Measurements from ENCODE around the gene CDH12. TPM values are rescaled to one million over a fixed set of nuclear protein-coding genes. Genes with fewer than 3 reads are reported as not detected.

The CDH12 gene
- total RNA-seq, 2 donors from 2014 or later = 0.90 to 1.9 TPM

GRCh38 chr5:21823076-21823574, 1030.0 kb downstream of the CDH12 start:
- Histone ChIP-seq H3K9me3 (ENCODE audit: control insufficient read depth, low read length) (no peaks in the 10 kb centered on the region), H3K4me1 (ENCODE audit: control insufficient read depth, insufficient read depth, low read length) (no peaks in the 10 kb centered on the region), H3K27ac (ENCODE audit: low read depth, low read length) (no peak overlapping the region), H3K4me3 (ENCODE audit: low read length) (no peak overlapping the region), H3K36me3 (ENCODE audit: control insufficient read depth, insufficient read depth, low read length) (no peaks in the 10 kb centered on the region), H3K27me3 (ENCODE audit: control insufficient read depth, insufficient read depth, low read length, poor library complexity, severe bottlenecking) (no peaks in the 10 kb centered on the region), H3K9ac (ENCODE audit: extremely low read depth, low read length, poor library complexity, severe bottlenecking) (no peak overlapping the region)
- H3K27me3 Mint-ChIP-seq (ENCODE audit: insufficient read depth) = no peaks in the 10 kb centered on the region
- H3K36me3 Mint-ChIP-seq (ENCODE audit: low read depth) = no peaks in the 10 kb centered on the region
- no peaks in the 10 kb centered on the region for H3K9me3 Mint-ChIP-seq
- DNase-seq = no peak
- H3K27ac Mint-ChIP-seq = no peak overlapping the region
- WGBS, 2 experiments (ENCODE audit: insufficient coverage in 1 of 2, insufficient read length in 1 of 2) = 80 to 100% methylated on average over 1 to 2 of the region's 2 CpGs
- no peaks in the 10 kb centered on the region for H3K4me1 Mint-ChIP-seq
- H3K4me3 Mint-ChIP-seq = no peak overlapping the region
- TF ChIP-seq CTCF (conservative IDR thresholded peaks at IDR 0.05) = no peak

DNA sequence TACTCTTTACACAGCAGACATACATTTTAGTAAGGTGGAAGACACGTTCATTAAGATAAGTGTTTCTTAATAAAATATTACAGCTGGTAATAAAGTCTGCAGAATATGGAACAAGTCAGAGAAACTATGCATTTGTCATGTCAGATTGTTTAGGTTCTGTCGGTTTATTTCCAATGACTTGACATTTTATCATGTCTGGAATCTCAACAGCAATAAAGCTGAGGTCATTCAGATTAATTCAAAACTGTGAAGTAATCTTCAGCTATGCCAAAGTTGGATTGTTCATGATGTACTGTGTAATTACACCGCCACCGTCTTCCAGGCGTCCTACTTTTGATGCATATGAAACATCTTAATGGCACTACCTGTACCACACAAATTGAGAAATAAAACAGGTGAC, 1032.6 kb downstream of the CDH12 start:
- no peaks in the 10 kb centered on the region for H3K36me3 ChIP-seq (ENCODE audit: control insufficient read depth, insufficient read depth, low read length)
- no peaks in the 10 kb centered on the region for H3K4me1 ChIP-seq (ENCODE audit: control insufficient read depth, insufficient read depth, low read length)
- H3K36me3 Mint-ChIP-seq (ENCODE audit: low read depth) = no peaks in the 10 kb centered on the region
- no peak overlapping the region for H3K9ac ChIP-seq (ENCODE audit: extremely low read depth, low read length, poor library complexity, severe bottlenecking)
- H3K27me3 Mint-ChIP-seq (ENCODE audit: insufficient read depth) = no peaks in the 10 kb centered on the region
- no peak overlapping the region for H3K4me3 ChIP-seq (ENCODE audit: low read length)
- no peaks in the 10 kb centered on the region for H3K4me1 Mint-ChIP-seq
- H3K9me3 ChIP-seq (ENCODE audit: control insufficient read depth, low read length) = no peaks in the 10 kb centered on the region
- DNase-seq = no peak
- H3K9me3 Mint-ChIP-seq = no peaks in the 10 kb centered on the region
- H3K4me3 Mint-ChIP-seq = no peak overlapping the region
- no peak for TF ChIP-seq CTCF (conservative IDR thresholded peaks at IDR 0.05)
- no peak overlapping the region for H3K27ac ChIP-seq (ENCODE audit: low read depth, low read length)
- H3K27me3 ChIP-seq (ENCODE audit: control insufficient read depth, insufficient read depth, low read length, poor library complexity, severe bottlenecking) = no peaks in the 10 kb centered on the region
- H3K27ac Mint-ChIP-seq = no peak overlapping the region
- WGBS, 2 experiments (ENCODE audit: insufficient coverage in 1 of 2, insufficient read length in 1 of 2) = 82 to 88% methylated on average over 1 to 5 of the region's 5 CpGs

GRCh38 chr5:21818370-21818720, 1034.8 kb downstream of the CDH12 start:
- WGBS, 2 experiments (ENCODE audit: insufficient coverage in 1 of 2, insufficient read length in 1 of 2) = 83% methylated on average over 1 of the region's 1 CpG; no CpG with 5 or more reads in 1 of the 2 experiments
- H3K9me3 ChIP-seq (ENCODE audit: control insufficient read depth, low read length) = no peaks in the 10 kb centered on the region
- H3K36me3 ChIP-seq (ENCODE audit: control insufficient read depth, insufficient read depth, low read length) = no peaks in the 10 kb centered on the region
- Mint-ChIP-seq H3K27me3 (ENCODE audit: insufficient read depth) (no peaks in the 10 kb centered on the region), H3K27ac (no peak overlapping the region), H3K36me3 (ENCODE audit: low read depth) (no peaks in the 10 kb centered on the region), H3K4me3 (no peak overlapping the region), H3K4me1 (no peaks in the 10 kb centered on the region), H3K9me3 (no peaks in the 10 kb centered on the region)
- no peak overlapping the region for H3K27ac ChIP-seq (ENCODE audit: low read depth, low read length)
- no peak overlapping the region for H3K4me3 ChIP-seq (ENCODE audit: low read length)
- no peak for DNase-seq
- no peaks in the 10 kb centered on the region for H3K4me1 ChIP-seq (ENCODE audit: control insufficient read depth, insufficient read depth, low read length)
- TF ChIP-seq CTCF (conservative IDR thresholded peaks at IDR 0.05) = no peak
- H3K27me3 ChIP-seq (ENCODE audit: control insufficient read depth, insufficient read depth, low read length, poor library complexity, severe bottlenecking) = no peaks in the 10 kb centered on the region
- H3K9ac ChIP-seq (ENCODE audit: extremely low read depth, low read length, poor library complexity, severe bottlenecking) = no peak overlapping the region

Measured in endodermal cell (in vitro differentiated cells).